GM21717 (cell line): ENCODE results near the gene ASB18.

ENCODE experiments used
- ATAC-seq: cut with Tn5 transposase; IDR thresholded peaks from one replicate; pipeline ENCODE4 v1.9.1; 2021; ENCODE audit warnings: mild to moderate bottlenecking, moderate library complexity; ENCODE audit not compliant: unreplicated experiment

Gene ASB18

GRCh38 chr2:236209535-236209934, 54.7 kb downstream of the ASB18 start:
- ATAC-seq = no peak

- ATAC-seq = no peak
Observed at GRCh38 chr2:236208019-236208926, 55.9 kb downstream of the ASB18 start.

DNA sequence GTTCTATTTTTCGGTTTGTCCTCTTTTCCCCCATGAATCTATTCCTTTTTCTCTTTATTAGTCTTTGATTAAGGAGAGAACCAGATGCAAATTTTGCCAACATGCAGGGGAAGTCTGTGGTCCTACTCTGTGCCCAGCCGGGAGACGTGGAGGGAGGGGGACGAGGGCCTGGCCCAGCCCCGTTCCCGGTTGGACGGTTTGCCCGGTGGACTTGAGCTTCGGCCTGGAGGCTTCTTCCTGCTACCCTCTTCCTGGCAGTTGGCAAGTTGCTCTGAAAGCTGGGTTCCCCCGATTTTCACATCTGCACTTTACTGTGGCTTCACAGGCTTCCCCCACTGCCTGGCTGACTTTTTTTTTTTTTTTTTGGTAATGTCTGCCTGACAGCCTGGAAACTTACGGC, 56.7 kb downstream of the ASB18 start:
- no peak for ATAC-seq

DNA sequence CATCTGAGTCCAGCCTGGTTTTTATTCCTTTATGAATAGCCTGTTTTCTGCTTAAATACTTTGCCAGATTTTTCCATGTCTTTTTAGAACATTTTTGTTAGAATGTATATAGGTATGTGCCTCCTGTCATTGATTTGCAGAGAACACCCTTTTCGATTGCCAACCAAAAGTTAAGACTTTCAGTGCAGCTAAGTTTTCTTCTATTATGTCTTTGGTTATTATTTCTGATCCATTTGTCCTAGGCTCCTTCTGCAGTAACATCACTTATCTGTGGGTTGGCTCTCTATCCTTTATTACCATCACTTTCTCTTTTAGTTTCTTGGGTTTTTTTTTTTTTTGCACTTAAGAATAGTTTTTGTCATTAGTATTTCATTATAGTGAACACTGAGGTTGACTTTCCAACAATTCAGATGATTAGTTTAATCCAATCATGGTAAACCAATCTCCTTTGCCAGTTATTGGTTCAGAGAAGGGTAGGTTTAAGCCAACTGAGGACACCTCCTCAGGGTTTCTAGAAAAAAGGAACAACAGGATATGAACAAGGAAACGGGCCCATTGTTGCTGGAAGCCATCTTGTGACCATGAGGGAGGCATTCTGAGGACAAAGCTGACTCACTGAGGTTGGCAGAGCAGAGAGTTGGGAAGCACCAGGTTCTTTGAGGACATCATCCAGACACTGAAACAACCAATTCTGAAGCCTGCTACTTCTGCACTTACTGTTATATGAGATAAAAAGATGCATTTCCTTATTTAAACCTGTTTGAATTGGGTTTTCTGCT, 58.1 kb downstream of the ASB18 start:
- ATAC-seq = no peak

GRCh38 chr2:236204953-236205352, 59.3 kb downstream of the ASB18 start:
- ATAC-seq = no peak

GRCh38 chr2:236200378-236200777, 63.8 kb downstream of the ASB18 start:
- no peak for ATAC-seq

- ATAC-seq = no peak
Observed at GRCh38 chr2:236196366-236196765, 67.8 kb downstream of the ASB18 start.

DNA sequence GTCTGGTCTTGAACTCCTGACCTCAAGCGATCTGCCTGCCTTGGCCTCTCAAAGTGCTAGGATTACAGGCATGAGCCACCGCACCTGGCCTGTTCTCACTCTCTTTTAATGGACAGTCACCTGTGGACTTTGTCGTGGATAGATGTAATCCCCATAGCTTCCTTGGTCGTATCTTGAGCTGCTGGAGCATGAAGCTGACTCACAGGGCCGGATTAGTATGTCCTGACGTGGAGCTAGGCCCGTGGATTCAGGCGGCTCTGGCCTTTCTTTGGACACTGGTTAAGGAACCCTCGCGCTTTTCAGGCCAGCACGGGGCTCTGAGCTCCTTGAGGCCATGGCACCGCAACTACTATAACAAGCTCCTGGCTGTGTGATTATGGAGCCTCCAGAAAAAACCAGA, 68.5 kb downstream of the ASB18 start:
- ATAC-seq = no peak

- ATAC-seq = no peak
Observed at GRCh38 chr2:236194786-236195185, 69.4 kb downstream of the ASB18 start.

- no peak for ATAC-seq
Observed at GRCh38 chr2:236193026-236193425, 71.2 kb downstream of the ASB18 start.

GRCh38 chr2:236190674-236191073, 73.5 kb downstream of the ASB18 start:
- no peak for ATAC-seq

GRCh38 chr2:236184701-236185100, 79.5 kb downstream of the ASB18 start:
- no peak for ATAC-seq

DNA sequence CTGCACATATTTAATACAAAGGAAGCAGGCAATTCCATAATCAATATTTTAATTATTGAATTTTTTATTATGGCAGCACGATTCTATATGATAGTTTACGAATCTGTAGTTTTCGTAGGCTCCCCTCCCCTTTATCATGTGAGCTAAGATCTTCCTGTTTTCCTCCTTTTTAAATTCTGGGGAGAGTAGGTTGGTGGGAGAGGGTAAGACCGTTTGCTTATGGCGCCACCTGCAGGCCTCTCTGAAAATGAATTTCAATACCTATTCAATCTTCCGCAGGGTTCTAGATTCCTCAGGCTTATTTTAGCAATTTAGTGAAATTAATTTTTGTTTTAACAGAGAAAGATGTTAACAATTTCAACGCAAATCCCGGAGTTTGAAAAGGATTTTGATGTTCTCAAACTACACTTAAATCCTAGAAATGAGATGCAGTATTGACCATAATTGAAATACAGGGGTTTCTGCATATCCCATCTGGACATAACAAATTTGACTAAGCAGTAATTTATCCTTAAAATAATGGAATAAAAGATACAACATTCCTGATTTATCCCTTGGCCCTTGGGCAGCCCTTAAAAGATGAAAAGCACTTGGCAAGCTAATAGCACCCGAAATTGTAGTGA, 83.3 kb downstream of the ASB18 start:
- no peak for ATAC-seq

DNA sequence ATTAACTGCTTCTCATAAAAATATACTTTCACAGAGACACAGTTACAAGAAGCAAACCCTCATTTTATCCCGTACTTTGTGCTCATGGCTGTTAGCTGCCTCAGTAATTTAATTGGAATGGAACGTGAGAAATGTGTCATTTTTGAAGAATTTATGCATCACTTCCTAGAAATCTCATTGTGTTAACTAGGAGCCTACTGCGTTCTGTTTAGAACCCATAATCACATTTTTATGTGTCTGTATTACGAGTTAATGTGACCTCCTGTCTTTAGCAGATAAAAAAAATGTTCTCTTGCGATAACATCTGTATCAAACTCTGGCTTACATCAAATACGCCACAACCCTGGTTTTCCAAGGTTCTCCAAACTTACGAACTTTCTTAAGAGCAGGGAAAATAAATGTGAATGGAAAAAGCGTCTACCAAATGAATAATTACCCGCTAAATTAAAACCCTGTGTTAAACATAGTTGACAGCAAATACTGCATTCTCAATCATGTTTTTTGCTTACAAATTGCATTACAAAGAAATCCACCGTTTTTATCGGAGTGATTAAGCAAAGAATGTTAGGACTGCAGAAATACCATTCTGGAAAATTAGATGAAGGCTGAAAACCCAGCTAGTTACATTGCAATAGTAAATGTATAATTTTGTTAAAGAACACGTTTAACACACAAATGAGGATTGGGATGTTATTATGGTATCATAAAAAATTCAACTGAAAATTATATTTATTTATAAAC, 84.0 kb downstream of the ASB18 start:
- ATAC-seq = no peak

- no peak for ATAC-seq
Observed at GRCh38 chr2:236179236-236180075, 84.8 kb downstream of the ASB18 start.

GRCh38 chr2:236178890-236179235, 85.3 kb downstream of the ASB18 start:
- no peak for ATAC-seq

- no peak for ATAC-seq
Observed at GRCh38 chr2:236177967-236178889, 86.0 kb downstream of the ASB18 start.

GRCh38 chr2:236177604-236177966, 86.6 kb downstream of the ASB18 start:
- no peak for ATAC-seq

DNA sequence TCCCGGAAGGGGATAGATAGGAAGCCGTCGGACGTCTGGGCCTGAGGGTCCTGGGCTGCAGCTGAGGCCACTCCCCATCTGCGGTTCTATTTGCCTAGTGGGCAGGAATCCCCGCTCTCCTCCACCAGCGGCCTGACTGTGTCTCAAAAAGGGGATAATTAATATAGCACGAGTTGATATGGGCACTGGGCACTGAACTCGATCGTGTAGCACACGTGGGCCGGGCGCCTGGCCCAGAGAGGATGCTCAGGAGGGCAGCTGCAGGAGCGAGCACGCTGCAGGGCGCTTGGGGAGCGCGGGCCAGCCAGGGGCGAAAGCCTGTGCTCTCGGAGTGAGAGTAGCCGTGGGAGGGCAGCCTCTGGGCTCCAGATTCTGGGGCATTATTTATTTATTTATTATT, 87.3 kb downstream of the ASB18 start:
- ATAC-seq = no peak
